Measurements from ENCODE around the gene UROC1.

Gene UROC1

GRCh38 chr3:126478581-126479310, 38.8 kb downstream of the UROC1 start:
- Histone ChIP-seq H3K79me2 (peaks cover 6% of the 10 kb centered on the region), H3K27ac (no peak overlapping the region), H3K9ac (no peak overlapping the region), H3K4me3 (ENCODE audit: low read depth, low read length) (no peak overlapping the region), H3K36me3 (ENCODE audit: control insufficient read depth, insufficient read depth, low read length) (no peaks in the 10 kb centered on the region), H3K27me3 (ENCODE audit: control insufficient read depth, insufficient read depth, low read length) (no peaks in the 10 kb centered on the region), H3K4me1 (peaks cover 9% of the 10 kb centered on the region), H3K4me2 (ENCODE audit: low read length) (no peak overlapping the region), H2AFZ (no peak overlapping the region), H3K9me3 (ENCODE audit: control insufficient read depth, low read length) (no peaks in the 10 kb centered on the region)
- TF ChIP-seq CTCF (IDR thresholded peaks at IDR 0.05): no peak

DNA sequence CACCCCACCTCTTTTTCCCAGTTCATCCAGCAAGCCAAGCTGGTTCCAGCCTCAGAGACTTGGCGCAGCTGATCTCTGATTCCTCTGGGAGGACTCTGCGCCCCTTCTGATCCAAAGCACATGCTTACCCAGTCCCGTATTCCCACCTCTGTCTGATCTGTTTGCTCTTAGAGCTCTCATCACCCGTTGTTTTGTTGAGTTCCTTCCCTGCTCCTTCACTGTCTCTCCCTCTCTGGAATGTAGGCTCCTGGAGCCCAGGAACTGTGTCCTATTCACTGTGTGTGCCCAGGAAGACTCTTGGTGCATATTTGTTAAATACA, 40.6 kb downstream of the UROC1 start:
- H3K4me2 ChIP-seq (ENCODE audit: low read length): no peak overlapping the region

DNA sequence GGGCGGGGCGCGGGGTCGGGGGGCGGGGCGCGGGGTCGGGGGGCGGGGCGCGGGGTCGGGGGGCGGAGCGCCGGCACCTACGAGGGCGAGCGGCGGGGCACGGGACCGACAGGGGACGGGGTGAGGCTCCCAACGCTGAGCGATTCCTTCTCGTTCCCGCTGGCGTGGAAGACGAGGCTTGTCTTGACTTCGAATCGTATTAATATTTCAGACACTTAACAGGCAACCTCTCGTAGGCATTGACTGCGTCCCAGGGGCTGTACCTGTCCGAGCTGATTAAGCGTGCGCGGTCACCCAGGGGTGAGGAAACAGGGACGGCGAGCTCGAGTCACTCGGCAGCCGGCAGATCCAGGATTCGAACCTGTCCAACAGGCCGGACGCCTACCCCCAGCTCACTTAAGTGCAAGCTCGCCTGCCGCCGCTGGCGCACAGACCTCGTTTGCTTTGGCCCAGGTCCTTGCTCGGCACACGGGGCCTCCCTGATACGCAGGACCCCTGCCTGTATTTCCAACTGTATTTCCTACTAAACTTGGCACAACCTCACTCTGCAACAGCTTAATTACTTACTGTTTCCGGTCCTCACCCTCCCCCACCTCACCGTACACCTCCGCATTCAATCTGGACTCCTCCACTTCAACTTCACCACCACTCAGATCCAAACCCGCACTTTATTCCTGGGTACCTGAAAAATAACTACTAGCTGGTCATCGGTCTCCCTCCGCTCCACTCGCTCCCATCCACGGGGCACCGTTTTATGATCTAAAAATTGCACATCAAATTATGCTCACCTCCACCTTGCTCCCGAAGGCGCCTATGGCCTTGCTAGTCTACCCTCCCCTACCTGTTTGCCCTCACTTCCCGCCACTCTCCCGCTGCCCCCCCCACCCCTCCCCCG, 41.2 kb downstream of the UROC1 start:
- Histone ChIP-seq H3K9ac (peak overlapping the region; percentile 72), H3K9me3 (ENCODE audit: control insufficient read depth, low read length) (no peaks in the 10 kb centered on the region), H3K4me2 (ENCODE audit: low read length) (peak overlapping the region; percentile 89), H3K79me2 (peaks cover 24% of the 10 kb centered on the region), H3K36me3 (ENCODE audit: control insufficient read depth, insufficient read depth, low read length) (no peaks in the 10 kb centered on the region), H3K4me1 (peaks cover 22% of the 10 kb centered on the region), H2AFZ (peak overlapping the region; percentile 100), H3K4me3 (ENCODE audit: low read depth, low read length) (peak overlapping the region; percentile 78), H3K27ac (peak overlapping the region; percentile 82), H3K27me3 (ENCODE audit: control insufficient read depth, insufficient read depth, low read length) (no peaks in the 10 kb centered on the region)
- TF ChIP-seq CTCF (IDR thresholded peaks at IDR 0.05): no peak

More for the DNA sequence above, 40.6 kb downstream of the UROC1 start:
- H3K9ac ChIP-seq: no peak overlapping the region
- TF ChIP-seq CTCF (IDR thresholded peaks at IDR 0.05): no peak
- no peaks in the 10 kb centered on the region for H3K9me3 ChIP-seq (ENCODE audit: control insufficient read depth, low read length)
- H3K79me2 ChIP-seq: peaks cover 22% of the 10 kb centered on the region
- no peaks in the 10 kb centered on the region for H3K27me3 ChIP-seq (ENCODE audit: control insufficient read depth, insufficient read depth, low read length)
- no peaks in the 10 kb centered on the region for H3K36me3 ChIP-seq (ENCODE audit: control insufficient read depth, insufficient read depth, low read length)
- H2AFZ ChIP-seq: no peak overlapping the region
- H3K4me1 ChIP-seq: peaks cover 22% of the 10 kb centered on the region
- H3K4me3 ChIP-seq (ENCODE audit: low read depth, low read length): no peak overlapping the region
- H3K27ac ChIP-seq: no peak overlapping the region

- TF ChIP-seq CTCF (IDR thresholded peaks at IDR 0.05): no peak
- Histone ChIP-seq H3K36me3 (ENCODE audit: control insufficient read depth, insufficient read depth, low read length) (no peaks in the 10 kb centered on the region), H3K4me2 (ENCODE audit: low read length) (peak within 1 kb of the TSS; percentile 89), H3K4me1 (peaks cover 22% of the 10 kb centered on the region), H2AFZ (peak within 1 kb of the TSS; percentile 100), H3K27me3 (ENCODE audit: control insufficient read depth, insufficient read depth, low read length) (no peaks in the 10 kb centered on the region), H3K9me3 (ENCODE audit: control insufficient read depth, low read length) (no peaks in the 10 kb centered on the region), H3K27ac (peak within 1 kb of the TSS; percentile 82), H3K79me2 (peaks cover 31% of the 10 kb centered on the region), H3K9ac (peak within 1 kb of the TSS; percentile 72), H3K4me3 (ENCODE audit: low read depth, low read length) (peak within 1 kb of the TSS; percentile 78)
Measured at GRCh38 chr3:126475413-126476114, 42.0 kb downstream of the UROC1 start, which contains the start of gene ZXDC. TSS of gene ZXDC (minus strand) at chr3:126475891. CDS start at chr3:126475865, 26 bp downstream.
